Coronary artery (tissue), 2 donors: Measurements from ENCODE around the gene CNGB1.
A peak's percentile ranks its signal among the peaks of the same experiment; 100 is the strongest.

Experiments used
- DNase-seq: peaks from one replicate; pipeline ENCODE4 v3.0.0-alpha.2; 2017; ENCODE audit warnings: low spot score
- H3K27ac ChIP-seq, 2 donors: fragments of 200-600 bp; sonication (generic); one replicate each; pipeline ENCODE4 v1.5.1; 2016 to 2019
- H3K4me3 ChIP-seq: fragments of 200-600 bp; sonication (generic); 2 replicates; pipeline ENCODE4 v1.5.1; 2016; ENCODE audit warnings: mild to moderate bottlenecking, moderate library complexity
- CTCF ChIP-seq: fragments of 200-600 bp; sonication (generic); IDR thresholded peaks from one replicate; pipeline ENCODE4 v1.5.1; 2019; ENCODE audit warnings: antibody characterized with exemption

Gene CNGB1

GRCh38 chr16:57892041-57892440 is 78.9 kb downstream of the CNGB1 start:
- no peak for DNase-seq
- H3K27ac ChIP-seq, result no peak overlapping the region
- no peak for TF ChIP-seq CTCF
- H3K4me3 ChIP-seq, result no peak overlapping the region

GRCh38 chr16:57890752-57891111 is 80.2 kb downstream of the CNGB1 start:
- Histone ChIP-seq H3K4me3 (no peak overlapping the region), H3K27ac (no peak overlapping the region)
- no peak for DNase-seq
- no peak for TF ChIP-seq CTCF

- no peak for DNase-seq
- no peak for TF ChIP-seq CTCF
- no peak overlapping the region for H3K4me3 ChIP-seq
- H3K27ac ChIP-seq, result peak overlapping the region in 1 of 2 donors; percentile 57
Observed at GRCh38 chr16:57889960-57890751, 80.8 kb downstream of the CNGB1 start.

GRCh38 chr16:57889522-57889921 is 81.4 kb downstream of the CNGB1 start:
- H3K4me3 ChIP-seq, result no peak overlapping the region
- no peak for DNase-seq
- H3K27ac ChIP-seq, result peak overlapping the region in 1 of 2 donors; percentile 57
- TF ChIP-seq CTCF, result no peak

GRCh38 chr16:57889111-57889510 is 81.8 kb downstream of the CNGB1 start:
- no peak for TF ChIP-seq CTCF
- Histone ChIP-seq H3K27ac (no peak overlapping the region), H3K4me3 (no peak overlapping the region)
- DNase-seq, result no peak

GRCh38 chr16:57888128-57888527 is 82.8 kb downstream of the CNGB1 start:
- Histone ChIP-seq H3K27ac (no peak overlapping the region), H3K4me3 (no peak overlapping the region)
- TF ChIP-seq CTCF, result no peak
- DNase-seq, result no peak

GRCh38 chr16:57887711-57888110 is 83.2 kb downstream of the CNGB1 start:
- no peak overlapping the region for H3K27ac ChIP-seq

More at GRCh38 chr16:57887711-57888110, 83.2 kb downstream of the CNGB1 start:
- no peak for TF ChIP-seq CTCF
- no peak overlapping the region for H3K4me3 ChIP-seq
- no peak for DNase-seq
